ENCODE data around the gene CBX1.
A peak's percentile ranks its signal among the peaks of the same experiment; 100 is the strongest.

The CBX1 gene

DNA sequence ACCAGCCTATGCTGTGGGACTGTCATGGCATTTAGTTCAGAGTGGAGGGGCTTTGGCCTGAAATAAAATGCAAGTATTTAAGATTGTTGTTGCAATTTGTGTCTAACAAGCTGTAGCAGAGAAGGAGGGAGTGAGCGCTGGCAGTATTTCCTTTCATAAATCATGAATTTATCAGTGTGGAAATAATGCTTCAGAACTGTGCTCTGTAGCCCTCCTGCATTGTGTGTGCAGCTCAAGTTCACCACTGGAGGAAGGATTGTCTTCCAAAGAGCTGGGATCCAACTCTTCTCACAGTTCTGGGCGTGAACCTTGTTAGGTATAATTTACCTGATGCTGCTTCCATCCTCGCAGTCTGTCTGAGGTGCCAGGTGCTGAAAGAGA lies 21.4 kb upstream of the CBX1 start:
- no peak overlapping the region for H3K9ac ChIP-seq (ENCODE audit: low read depth, low read length)
- no peaks in the 10 kb centered on the region for H3K4me1 ChIP-seq (ENCODE audit: control insufficient read depth, insufficient read depth, low read length)
- peaks cover 40% of the 10 kb centered on the region for H3K36me3 ChIP-seq (ENCODE audit: control insufficient read depth, insufficient read depth, low read length)
- H3K27ac ChIP-seq (ENCODE audit: low read depth, low read length), result peak overlapping the region; percentile 8
- H3K4me3 ChIP-seq (ENCODE audit: low read depth, low read length), result no peak overlapping the region
- H3K27me3 ChIP-seq (ENCODE audit: control insufficient read depth, insufficient read depth, low read length), result no peaks in the 10 kb centered on the region
- no peaks in the 10 kb centered on the region for H3K9me3 ChIP-seq (ENCODE audit: control insufficient read depth, insufficient read depth, low read length)

DNA sequence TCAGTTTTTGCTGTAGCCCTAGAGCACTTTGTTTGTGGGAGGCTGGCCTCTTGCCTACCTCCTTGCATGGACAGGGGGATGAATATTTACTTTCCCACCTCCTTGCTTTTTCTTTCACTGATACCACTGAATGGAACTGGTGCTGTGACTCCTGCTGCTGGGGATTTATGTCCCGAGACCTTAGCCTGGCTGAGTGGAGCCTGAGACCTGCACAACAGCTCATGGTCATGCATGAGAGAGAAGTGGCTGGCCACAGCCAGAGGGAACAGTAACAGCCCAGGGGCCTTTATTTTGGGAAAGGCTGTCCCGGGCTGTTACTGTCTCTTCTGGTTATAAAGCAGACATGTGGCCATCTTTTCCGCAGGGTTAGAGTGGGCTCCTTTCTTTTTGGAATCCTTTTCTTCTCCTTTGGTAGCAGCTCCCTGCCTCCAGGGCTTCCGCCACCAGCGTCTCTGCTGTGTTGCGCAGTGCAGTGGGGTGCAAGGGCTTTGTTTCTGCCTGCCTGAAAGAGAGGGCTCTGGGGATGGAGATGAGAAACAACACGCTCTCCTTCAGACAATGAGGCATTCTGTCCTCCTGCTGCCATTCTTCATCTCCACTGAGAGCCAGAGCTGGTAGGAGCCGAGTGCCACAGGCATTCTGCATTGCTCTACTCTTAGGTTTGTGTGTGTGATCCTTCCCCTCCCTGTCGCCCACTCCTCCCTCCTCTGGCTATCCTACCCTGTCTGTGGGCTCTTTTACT lies 20.8 kb upstream of the CBX1 start:
- no peak overlapping the region for H3K27ac ChIP-seq (ENCODE audit: low read depth, low read length)
- no peaks in the 10 kb centered on the region for H3K4me1 ChIP-seq (ENCODE audit: control insufficient read depth, insufficient read depth, low read length)
- H3K9ac ChIP-seq (ENCODE audit: low read depth, low read length), result no peak overlapping the region
- no peaks in the 10 kb centered on the region for H3K9me3 ChIP-seq (ENCODE audit: control insufficient read depth, insufficient read depth, low read length)
- H3K27me3 ChIP-seq (ENCODE audit: control insufficient read depth, insufficient read depth, low read length), result no peaks in the 10 kb centered on the region
- peaks cover 44% of the 10 kb centered on the region for H3K36me3 ChIP-seq (ENCODE audit: control insufficient read depth, insufficient read depth, low read length)
- no peak overlapping the region for H3K4me3 ChIP-seq (ENCODE audit: low read depth, low read length)

DNA sequence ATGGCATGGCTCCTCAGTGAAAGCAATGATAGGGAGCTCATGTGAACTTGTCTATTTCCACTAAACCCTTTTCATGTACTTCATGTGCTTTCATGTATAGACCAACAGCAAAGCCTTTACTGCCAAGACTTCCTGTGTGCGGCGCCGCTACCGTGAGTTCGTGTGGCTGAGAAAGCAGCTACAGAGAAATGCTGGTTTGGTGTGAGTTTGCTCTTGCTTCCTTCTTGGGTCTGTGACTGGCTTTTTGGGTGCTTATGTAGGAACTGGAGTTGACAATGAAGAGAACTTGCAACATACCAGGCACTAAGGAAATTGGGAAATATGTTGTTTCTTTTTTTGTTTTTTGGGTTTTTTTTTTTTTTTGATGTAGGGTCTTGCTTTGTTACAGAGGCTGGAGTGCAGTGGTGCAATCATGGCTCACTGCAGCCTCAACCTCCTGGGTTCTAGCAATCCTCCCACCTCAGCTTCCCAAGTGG lies 12.0 kb upstream of the CBX1 start:
- no peak overlapping the region for H3K4me3 ChIP-seq (ENCODE audit: low read depth, low read length)
- no peak overlapping the region for H3K27ac ChIP-seq (ENCODE audit: low read depth, low read length)
- H3K27me3 ChIP-seq (ENCODE audit: control insufficient read depth, insufficient read depth, low read length), result no peaks in the 10 kb centered on the region
- H3K9me3 ChIP-seq (ENCODE audit: control insufficient read depth, insufficient read depth, low read length), result no peaks in the 10 kb centered on the region
- no peaks in the 10 kb centered on the region for H3K4me1 ChIP-seq (ENCODE audit: control insufficient read depth, insufficient read depth, low read length)
- peaks cover 29% of the 10 kb centered on the region for H3K36me3 ChIP-seq (ENCODE audit: control insufficient read depth, insufficient read depth, low read length)
- no peak overlapping the region for H3K9ac ChIP-seq (ENCODE audit: low read depth, low read length)

DNA sequence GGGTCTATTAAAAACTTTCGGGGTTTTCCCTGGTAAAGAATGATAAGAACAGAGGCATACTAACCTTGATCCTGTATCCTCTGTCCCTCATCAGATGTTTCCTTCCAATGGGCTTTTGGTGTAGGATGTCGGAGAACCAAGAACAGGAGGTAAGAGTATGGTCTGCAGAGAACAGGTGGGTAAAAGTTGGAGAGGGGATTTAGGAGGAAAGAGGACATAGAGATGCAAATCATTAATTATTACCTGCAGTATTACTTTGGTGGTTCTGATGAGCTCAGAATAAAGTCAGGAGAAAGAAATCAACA lies 10.6 kb upstream of the CBX1 start:
- Histone ChIP-seq H3K4me3 (ENCODE audit: low read depth, low read length) (no peak overlapping the region), H3K27me3 (ENCODE audit: control insufficient read depth, insufficient read depth, low read length) (no peaks in the 10 kb centered on the region), H3K9ac (ENCODE audit: low read depth, low read length) (no peak overlapping the region), H3K9me3 (ENCODE audit: control insufficient read depth, insufficient read depth, low read length) (no peaks in the 10 kb centered on the region), H3K27ac (ENCODE audit: low read depth, low read length) (no peak overlapping the region), H3K36me3 (ENCODE audit: control insufficient read depth, insufficient read depth, low read length) (peaks cover 20% of the 10 kb centered on the region), H3K4me1 (ENCODE audit: control insufficient read depth, insufficient read depth, low read length) (no peaks in the 10 kb centered on the region)

DNA sequence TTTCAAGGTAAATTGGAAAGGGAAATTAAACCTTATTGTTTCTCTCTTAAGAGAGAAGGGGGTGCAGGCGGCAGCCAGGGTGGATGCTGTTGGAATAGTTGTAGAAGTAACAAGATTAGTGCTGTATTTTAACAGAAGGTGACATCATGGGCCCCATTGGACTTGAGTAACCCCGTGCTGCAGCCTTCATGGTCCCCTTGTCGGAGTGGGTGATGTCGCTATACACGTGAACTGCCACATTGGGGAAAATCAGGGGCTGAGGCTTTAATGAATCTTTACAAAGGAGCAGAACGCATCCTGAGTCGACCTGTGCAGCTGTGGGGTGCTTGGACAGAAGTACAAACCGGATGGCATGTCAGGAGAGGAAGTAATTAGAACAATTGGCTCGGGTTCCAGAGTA lies 9.5 kb upstream of the CBX1 start:
- no peaks in the 10 kb centered on the region for H3K9me3 ChIP-seq (ENCODE audit: control insufficient read depth, insufficient read depth, low read length)
- no peaks in the 10 kb centered on the region for H3K27me3 ChIP-seq (ENCODE audit: control insufficient read depth, insufficient read depth, low read length)
- no peak overlapping the region for H3K9ac ChIP-seq (ENCODE audit: low read depth, low read length)
- peaks cover 13% of the 10 kb centered on the region for H3K36me3 ChIP-seq (ENCODE audit: control insufficient read depth, insufficient read depth, low read length)
- no peaks in the 10 kb centered on the region for H3K4me1 ChIP-seq (ENCODE audit: control insufficient read depth, insufficient read depth, low read length)
- H3K27ac ChIP-seq (ENCODE audit: low read depth, low read length), result no peak overlapping the region
- H3K4me3 ChIP-seq (ENCODE audit: low read depth, low read length), result no peak overlapping the region

DNA sequence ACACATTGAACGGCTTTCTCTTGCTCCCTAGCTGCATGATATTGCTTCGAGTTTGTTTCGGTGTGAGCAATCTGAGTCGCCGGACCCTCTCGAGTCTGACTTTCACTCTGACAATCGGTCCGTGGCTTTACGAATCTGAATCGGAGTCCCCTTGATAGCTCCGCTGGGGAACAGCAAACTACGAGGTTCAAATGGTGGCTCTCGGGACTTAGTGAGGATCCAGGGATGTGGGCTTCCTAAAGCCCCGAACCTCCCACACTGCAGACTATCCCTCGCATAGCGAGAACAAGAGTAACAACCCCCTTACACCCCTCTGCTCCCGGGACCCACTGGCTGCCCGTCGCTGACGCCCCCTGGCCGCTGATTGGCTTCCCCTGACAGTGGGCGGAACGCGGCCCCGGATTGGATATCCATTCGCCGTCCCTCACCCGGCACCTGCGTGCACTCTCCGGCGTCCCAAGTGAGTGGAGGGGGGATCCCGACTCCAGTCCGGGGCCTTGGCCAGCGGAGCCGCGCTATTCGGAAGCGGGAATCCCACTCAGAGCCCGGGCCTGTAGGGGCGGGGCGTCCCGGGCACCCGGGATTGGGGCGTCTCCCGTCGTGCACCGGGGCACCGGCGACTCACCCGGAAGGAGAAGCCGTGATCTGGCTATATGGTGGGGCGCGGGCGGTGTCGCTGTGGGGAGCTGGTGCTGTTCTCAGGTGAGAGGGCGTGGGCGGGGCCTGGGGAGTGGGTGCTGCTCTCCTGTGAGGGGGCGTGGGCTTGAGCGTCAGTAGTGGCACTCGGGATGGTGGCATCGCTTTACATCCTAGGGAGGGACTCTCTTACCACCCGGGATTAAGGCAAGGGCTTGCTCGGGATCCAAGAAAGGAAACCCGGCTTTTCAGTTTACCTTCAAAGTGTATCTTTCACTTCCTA lies 6.1 kb upstream of the CBX1 start, which contains the start of gene SNX11:
TSS of gene SNX11 (plus strand) at position 630 of the 919 bp plus-strand sequence. CDS start 4,278 bp downstream, outside the sequence.
- Histone ChIP-seq H3K9me3 (ENCODE audit: control insufficient read depth, insufficient read depth, low read length) (no peaks in the 10 kb centered on the region), H3K27ac (ENCODE audit: low read depth, low read length) (peak within 1 kb of the TSS; percentile 95), H3K4me1 (ENCODE audit: control insufficient read depth, insufficient read depth, low read length) (no peaks in the 10 kb centered on the region), H3K4me3 (ENCODE audit: low read depth, low read length) (peak within 1 kb of the TSS; percentile 100), H3K27me3 (ENCODE audit: control insufficient read depth, insufficient read depth, low read length) (no peaks in the 10 kb centered on the region), H3K36me3 (ENCODE audit: control insufficient read depth, insufficient read depth, low read length) (no peaks in the 10 kb centered on the region), H3K9ac (ENCODE audit: low read depth, low read length) (peak within 1 kb of the TSS; percentile 88)

DNA sequence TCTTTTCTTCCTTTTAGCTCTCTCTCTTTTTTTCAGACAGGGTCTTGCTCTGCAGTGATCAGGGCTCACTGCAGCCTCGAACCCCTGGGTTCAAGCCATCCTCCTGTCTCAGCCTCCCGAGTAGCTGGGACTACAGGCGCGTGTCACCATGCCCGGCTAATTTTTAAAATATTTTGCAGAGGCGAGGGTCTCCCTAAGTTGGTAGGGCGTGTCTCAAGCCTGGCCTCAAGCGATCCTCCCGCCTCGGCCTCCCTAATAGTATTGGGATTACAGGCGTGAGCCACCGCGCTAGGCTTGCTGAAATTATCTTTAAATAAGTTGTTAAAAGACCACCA lies 5.5 kb upstream of the CBX1 start:
- H3K4me3 ChIP-seq (ENCODE audit: low read depth, low read length), result peak overlapping the region; percentile 100
- no peaks in the 10 kb centered on the region for H3K36me3 ChIP-seq (ENCODE audit: control insufficient read depth, insufficient read depth, low read length)
- H3K9ac ChIP-seq (ENCODE audit: low read depth, low read length), result peak overlapping the region; percentile 17
- H3K27ac ChIP-seq (ENCODE audit: low read depth, low read length), result peak overlapping the region; percentile 95
- H3K27me3 ChIP-seq (ENCODE audit: control insufficient read depth, insufficient read depth, low read length), result no peaks in the 10 kb centered on the region
- no peaks in the 10 kb centered on the region for H3K9me3 ChIP-seq (ENCODE audit: control insufficient read depth, insufficient read depth, low read length)
- H3K4me1 ChIP-seq (ENCODE audit: control insufficient read depth, insufficient read depth, low read length), result no peaks in the 10 kb centered on the region

DNA sequence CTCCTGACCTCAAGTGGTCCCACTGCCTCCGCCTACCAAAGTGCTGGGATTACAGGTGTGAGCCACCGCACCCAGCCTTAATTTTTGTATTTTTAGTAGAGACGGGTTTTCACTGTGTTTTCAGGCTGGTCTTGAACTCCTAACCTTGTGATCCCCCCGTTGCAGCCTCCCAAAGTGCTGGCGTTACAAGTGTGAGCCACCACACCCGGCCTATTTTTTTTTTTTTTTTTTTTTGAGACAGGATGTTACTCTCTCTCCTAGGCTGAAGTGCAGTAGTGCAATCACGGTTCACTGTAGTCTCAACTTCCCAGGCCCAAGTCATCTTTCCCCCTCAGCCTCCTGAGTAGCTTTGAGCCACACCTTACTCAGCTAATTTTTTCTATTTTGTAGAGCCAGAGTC lies 3.2 kb upstream of the CBX1 start:
- Histone ChIP-seq H3K4me3 (ENCODE audit: low read depth, low read length) (no peak overlapping the region), H3K27me3 (ENCODE audit: control insufficient read depth, insufficient read depth, low read length) (no peaks in the 10 kb centered on the region), H3K36me3 (ENCODE audit: control insufficient read depth, insufficient read depth, low read length) (no peaks in the 10 kb centered on the region), H3K27ac (ENCODE audit: low read depth, low read length) (no peak overlapping the region), H3K4me1 (ENCODE audit: control insufficient read depth, insufficient read depth, low read length) (no peaks in the 10 kb centered on the region), H3K9me3 (ENCODE audit: control insufficient read depth, insufficient read depth, low read length) (no peaks in the 10 kb centered on the region), H3K9ac (ENCODE audit: low read depth, low read length) (no peak overlapping the region)

DNA sequence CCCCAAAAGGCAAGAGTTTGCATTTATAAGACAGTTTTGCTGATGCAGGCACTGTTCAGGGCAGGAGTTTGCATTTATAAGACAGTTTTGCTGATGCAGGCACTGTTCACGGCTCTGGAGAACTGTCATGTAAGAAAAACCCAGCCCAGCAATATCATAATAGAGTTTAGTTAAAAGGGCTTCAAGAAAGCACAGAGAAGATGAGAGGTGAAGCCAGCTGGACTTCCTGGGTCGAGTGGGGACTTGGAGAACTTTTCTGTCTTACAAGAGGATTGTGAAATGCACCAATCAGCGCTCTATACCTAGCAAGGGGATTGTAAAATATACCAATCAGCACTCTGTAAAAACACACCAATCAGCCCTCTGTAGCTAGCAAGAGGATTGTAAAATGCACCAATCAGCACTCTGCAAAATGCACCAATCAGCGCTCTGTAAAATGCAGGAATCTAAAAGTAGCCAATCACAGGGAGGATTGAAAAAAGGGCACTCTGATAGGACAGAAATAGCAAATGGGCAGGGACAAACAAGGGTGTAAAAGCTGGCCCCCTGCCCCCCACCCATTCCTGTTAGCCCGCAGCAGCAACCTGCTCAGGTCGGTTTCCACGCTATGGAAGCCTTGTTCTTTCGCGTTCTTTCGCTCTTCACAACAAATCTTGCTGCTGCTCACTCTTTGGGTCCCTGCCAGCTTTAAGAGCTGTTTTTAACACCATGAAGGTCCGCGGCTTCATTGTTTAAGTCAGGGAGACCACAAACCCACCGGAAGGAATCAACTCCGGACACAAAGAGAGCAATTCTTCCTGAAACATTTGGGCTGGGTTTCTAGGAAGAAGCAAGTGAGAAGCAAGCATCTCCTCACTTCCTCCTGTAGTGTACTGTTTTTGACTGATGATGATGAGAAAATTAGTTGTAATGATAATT lies 1.8 kb upstream of the CBX1 start:
- no peak overlapping the region for H3K4me3 ChIP-seq (ENCODE audit: low read depth, low read length)

DNA sequence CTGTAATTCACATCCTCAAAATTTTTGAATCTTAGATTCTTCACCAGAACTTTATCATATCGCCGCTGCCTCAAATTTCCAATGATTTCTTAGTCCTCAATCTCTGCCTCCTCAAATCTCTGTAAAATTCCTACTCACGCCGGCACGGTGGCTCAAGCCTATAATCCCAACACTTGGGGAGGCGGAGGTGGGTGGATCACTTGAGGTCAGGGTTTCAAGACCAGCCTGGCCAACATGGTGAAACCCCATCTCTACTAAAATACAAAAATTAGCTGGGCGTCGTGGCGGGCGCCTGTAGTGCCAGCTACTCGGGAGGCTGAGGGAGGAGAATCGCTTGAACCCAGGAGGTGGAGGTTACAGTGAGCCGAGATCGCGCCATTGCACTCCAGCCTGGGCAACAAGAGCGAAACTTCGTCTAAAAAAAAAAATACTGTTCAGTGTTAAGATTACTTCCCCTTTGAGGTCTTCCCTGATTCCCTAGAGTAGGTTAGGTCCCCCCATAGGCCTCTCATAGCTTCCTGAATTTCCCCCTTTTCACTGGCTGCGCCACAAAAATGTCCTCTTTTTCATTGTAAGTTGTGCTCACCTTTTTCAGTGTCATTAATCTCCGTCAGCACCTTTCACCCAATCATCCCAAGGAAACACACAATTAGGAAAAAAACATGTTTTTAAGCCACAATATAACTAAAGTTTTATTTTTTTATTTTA lies 919 bp upstream of the CBX1 start:
- no peaks in the 10 kb centered on the region for H3K36me3 ChIP-seq (ENCODE audit: control insufficient read depth, insufficient read depth, low read length)
- H3K4me3 ChIP-seq (ENCODE audit: low read depth, low read length), result peak overlapping the region; percentile 89
- H3K27ac ChIP-seq (ENCODE audit: low read depth, low read length), result no peak overlapping the region
- no peaks in the 10 kb centered on the region for H3K4me1 ChIP-seq (ENCODE audit: control insufficient read depth, insufficient read depth, low read length)
- H3K27me3 ChIP-seq (ENCODE audit: control insufficient read depth, insufficient read depth, low read length), result no peaks in the 10 kb centered on the region
- no peak overlapping the region for H3K9ac ChIP-seq (ENCODE audit: low read depth, low read length)
- H3K9me3 ChIP-seq (ENCODE audit: control insufficient read depth, insufficient read depth, low read length), result no peaks in the 10 kb centered on the region

More for the DNA sequence above, 1.8 kb upstream of the CBX1 start:
- Histone ChIP-seq H3K4me1 (ENCODE audit: control insufficient read depth, insufficient read depth, low read length) (no peaks in the 10 kb centered on the region), H3K27ac (ENCODE audit: low read depth, low read length) (no peak overlapping the region), H3K9me3 (ENCODE audit: control insufficient read depth, insufficient read depth, low read length) (no peaks in the 10 kb centered on the region), H3K9ac (ENCODE audit: low read depth, low read length) (no peak overlapping the region), H3K27me3 (ENCODE audit: control insufficient read depth, insufficient read depth, low read length) (no peaks in the 10 kb centered on the region), H3K36me3 (ENCODE audit: control insufficient read depth, insufficient read depth, low read length) (no peaks in the 10 kb centered on the region)
